Ovary (tissue), 9 donors: ENCODE results near the gene STX8. TPM values are rescaled to one million over a fixed set of nuclear protein-coding genes. Genes with fewer than 3 reads are reported as not detected.

ENCODE experiments used
- DNase-seq, 5 donors: peaks; one replicate each; pipeline ENCODE4 v3.0.0-alpha.2; 2019 to 2020
- H3K27ac ChIP-seq, 2 donors: fragments of 200-600 bp; one replicate each; pipeline versions ENCODE4 v1.5.1 to v1.8.0; 2019 to 2022
- H3K27me3 ChIP-seq: fragments of 200-600 bp; one replicate; pipeline ENCODE4 v1.8.0; 2022
- H3K36me3 ChIP-seq: fragments of 200-600 bp; sonication (generic); one replicate; pipeline ENCODE4 v1.5.1; 2019
- H3K4me1 ChIP-seq: one replicate; pipeline ENCODE4 v1.8.1; 2013; ENCODE audit warnings: mild to moderate bottlenecking, moderate library complexity; ENCODE audit not compliant: insufficient read depth
- H3K4me3 ChIP-seq: fragments of 200-600 bp; sonication (generic); one replicate; pipeline ENCODE4 v1.5.1; 2017
- H3K9me3 ChIP-seq, 2 donors: fragments of 200-600 bp in 1 of 2; sonication (generic) in 1 of 2; one replicate each; pipeline versions ENCODE4 v1.5.1 to v1.8.1; 2013 to 2019; ENCODE audit warnings: mild to moderate bottlenecking in 1 of 2, moderate library complexity in 1 of 2
- EP300 ChIP-seq: sonication (generic); formaldehyde crosslinking; IDR thresholded peaks from one replicate; pipeline ENCODE4 v1.6.1; 2017; ENCODE audit warnings: antibody characterized with exemption
- POLR2A ChIP-seq: fragments of 450-650 bp; IDR thresholded peaks from one replicate; pipeline ENCODE4 v1.6.1; 2017; ENCODE audit warnings: antibody characterized with exemption, mild to moderate bottlenecking, moderate library complexity
- WGBS, 3 donors: extraction: QIAGEN DNeasy Blood & Tissue Kit in 1 of 3; methylation state at CpG; one replicate each; pipeline versions ENCODE4 v1.1.5 to v1.1.7; 2013 to 2017; 5-methylcytosine and 5-hydroxymethylcytosine counted together
- intact Hi-C, 4 donors: fragments of 100-400 bp; cut with DNase I; formaldehyde crosslinking; loops; one replicate each; pipeline versions ENCODE4 v1.11.0 to v1.15.1; 2022 to 2023
- polyA plus RNA-seq, 2 donors: library from polyadenylated mRNA; stranded (reverse); fragments of 200-250 nt in 1 of 2; fragments of 350-450 nt in 1 of 2; fragmentation: Illumina TruSeq in 1 of 2; extraction: RNeasy Lipid Tissue Mini Kit (QIAGEN cat#74804) in 1 of 2; gene quantifications; one replicate each; pipeline ENCODE4 v1.2.3, GENCODE V29; 2013 to 2014
- total RNA-seq, 7 donors: library from RNA; depleted of rRNA in 2 of 7; stranded (reverse); fragments of >200 nt in 2 of 7; fragmentation: NEBNext Ultra II Directional in 3 of 7; extraction: Animal tissue kit (Norgen Biotek cat#: 25700) in 3 of 7; gene quantifications; one replicate each; pipeline versions ENCODE4 v1.1.0 to v1.2.4, GENCODE V29; 2016 to 2023
- TF ChIP-seq, protein P1 (sequence below), 3 donors: fragments of 450-650 bp in 2 of 3; fragments of 200-600 bp in 1 of 3; IDR thresholded peaks; one replicate each; pipeline versions ENCODE4 v1.5.1 to v1.8.0; 2016 to 2022; ENCODE audit warnings: antibody characterized with exemption in 3 of 3, mild to moderate bottlenecking in 1 of 3
- donor health status: DM: no; HTN: no; CAD: no; lungs with moderate emphysema.
- donor health status: DM: no; HTN: no; CAD: no.
- donor health status: Bipolar disorder and iron deficiency.
- donor health status: DM: yes; HTN: yes; CAD: no.
- donor health status: DM: no; HTN: no; CAD: no.
- donor health status: DM: yes; HTN: yes; CAD: no.

Gene STX8
- total and polyA plus RNA-seq, 9 donors, result 37.6 to 112 (median 53.8) TPM

DNA sequence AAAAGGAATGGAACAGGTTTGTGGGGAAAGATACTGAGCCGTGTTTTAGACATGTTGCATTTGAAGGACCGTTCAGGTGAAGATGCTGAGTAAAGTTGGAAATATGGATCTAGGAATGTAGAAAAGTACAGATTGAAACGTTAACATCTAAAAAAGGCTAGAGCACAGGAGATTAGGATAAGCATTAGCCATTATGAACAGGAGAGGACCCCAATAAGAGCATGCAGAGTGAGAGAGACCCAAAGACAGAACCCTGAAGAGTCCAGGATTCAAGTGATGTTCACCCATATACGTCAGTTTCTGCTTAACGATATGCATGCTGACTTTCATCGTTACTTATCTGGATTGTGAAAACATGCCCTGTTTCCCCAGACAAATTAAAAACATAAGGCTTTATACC lies 140.5 kb downstream of the STX8 start:
- Histone ChIP-seq H3K4me1 (peaks cover 6% of the 10 kb centered on the region), H3K4me3 (no peak overlapping the region), H3K9me3 (no peaks in the 10 kb centered on the region), H3K27ac (no peak overlapping the region), H3K36me3 (no peaks in the 10 kb centered on the region), H3K27me3 (no peaks in the 10 kb centered on the region)
- DNase-seq, result no peak
- TF ChIP-seq EP300, result no peak
- TF ChIP-seq, protein P1, sequence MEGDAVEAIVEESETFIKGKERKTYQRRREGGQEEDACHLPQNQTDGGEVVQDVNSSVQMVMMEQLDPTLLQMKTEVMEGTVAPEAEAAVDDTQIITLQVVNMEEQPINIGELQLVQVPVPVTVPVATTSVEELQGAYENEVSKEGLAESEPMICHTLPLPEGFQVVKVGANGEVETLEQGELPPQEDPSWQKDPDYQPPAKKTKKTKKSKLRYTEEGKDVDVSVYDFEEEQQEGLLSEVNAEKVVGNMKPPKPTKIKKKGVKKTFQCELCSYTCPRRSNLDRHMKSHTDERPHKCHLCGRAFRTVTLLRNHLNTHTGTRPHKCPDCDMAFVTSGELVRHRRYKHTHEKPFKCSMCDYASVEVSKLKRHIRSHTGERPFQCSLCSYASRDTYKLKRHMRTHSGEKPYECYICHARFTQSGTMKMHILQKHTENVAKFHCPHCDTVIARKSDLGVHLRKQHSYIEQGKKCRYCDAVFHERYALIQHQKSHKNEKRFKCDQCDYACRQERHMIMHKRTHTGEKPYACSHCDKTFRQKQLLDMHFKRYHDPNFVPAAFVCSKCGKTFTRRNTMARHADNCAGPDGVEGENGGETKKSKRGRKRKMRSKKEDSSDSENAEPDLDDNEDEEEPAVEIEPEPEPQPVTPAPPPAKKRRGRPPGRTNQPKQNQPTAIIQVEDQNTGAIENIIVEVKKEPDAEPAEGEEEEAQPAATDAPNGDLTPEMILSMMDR (IDR thresholded peaks at IDR 0.05), result no peak
- WGBS, 3 donors, result 86 to 94% (median 87%) methylated on average over 6 of the region's 6 CpGs
- intact Hi-C loops, result no loop called here

DNA sequence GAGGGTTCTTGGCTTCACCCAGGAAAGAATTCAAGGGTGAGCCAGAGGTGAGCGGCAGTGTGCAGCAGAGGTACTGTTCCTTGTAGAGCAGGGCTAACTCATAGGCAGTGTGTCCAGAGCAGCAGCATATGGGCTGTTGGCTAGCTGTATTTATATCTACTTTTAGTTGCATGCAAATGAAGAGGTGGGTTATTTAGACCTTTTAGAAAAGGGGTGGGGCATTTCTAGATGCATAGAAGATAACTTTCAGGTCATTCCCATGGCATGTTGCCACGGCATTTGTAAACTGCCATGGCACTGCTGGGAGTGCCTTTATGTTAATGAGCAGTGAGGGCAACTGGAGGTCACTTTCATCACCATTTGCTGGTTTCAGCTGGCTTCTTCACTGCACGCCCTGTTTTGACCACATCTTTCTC lies 141.0 kb downstream of the STX8 start:
- Histone ChIP-seq H3K4me3 (no peak overlapping the region), H3K9me3 (no peaks in the 10 kb centered on the region), H3K4me1 (peaks cover 6% of the 10 kb centered on the region), H3K36me3 (no peaks in the 10 kb centered on the region), H3K27ac (no peak overlapping the region), H3K27me3 (no peaks in the 10 kb centered on the region)
- TF ChIP-seq, protein P1 (IDR thresholded peaks at IDR 0.05), result no peak
- TF ChIP-seq EP300, result no peak
- TF ChIP-seq POLR2A, result no peak
- WGBS, 3 donors, result 93 to 96% (median 96%) methylated on average over 3 of the region's 3 CpGs
- no peak for DNase-seq
- intact Hi-C loops, result no loop called here

- Histone ChIP-seq H3K36me3 (no peaks in the 10 kb centered on the region), H3K4me3 (no peak overlapping the region), H3K4me1 (peaks cover 6% of the 10 kb centered on the region), H3K27me3 (no peaks in the 10 kb centered on the region), H3K9me3 (no peaks in the 10 kb centered on the region), H3K27ac (peak overlapping the region; percentile 6 to 67)
- intact Hi-C loops, result no loop called here
- DNase-seq, result no peak
- 71 to 72% (median 71%) methylated on average over 7 of the region's 7 CpGs for WGBS, 3 donors
- TF ChIP-seq EP300, result no peak
- TF ChIP-seq POLR2A, result no peak
- TF ChIP-seq, protein P1 (IDR thresholded peaks at IDR 0.05), result no peak
Observed at GRCh38 chr17:9432934-9433421, 142.6 kb downstream of the STX8 start.

DNA sequence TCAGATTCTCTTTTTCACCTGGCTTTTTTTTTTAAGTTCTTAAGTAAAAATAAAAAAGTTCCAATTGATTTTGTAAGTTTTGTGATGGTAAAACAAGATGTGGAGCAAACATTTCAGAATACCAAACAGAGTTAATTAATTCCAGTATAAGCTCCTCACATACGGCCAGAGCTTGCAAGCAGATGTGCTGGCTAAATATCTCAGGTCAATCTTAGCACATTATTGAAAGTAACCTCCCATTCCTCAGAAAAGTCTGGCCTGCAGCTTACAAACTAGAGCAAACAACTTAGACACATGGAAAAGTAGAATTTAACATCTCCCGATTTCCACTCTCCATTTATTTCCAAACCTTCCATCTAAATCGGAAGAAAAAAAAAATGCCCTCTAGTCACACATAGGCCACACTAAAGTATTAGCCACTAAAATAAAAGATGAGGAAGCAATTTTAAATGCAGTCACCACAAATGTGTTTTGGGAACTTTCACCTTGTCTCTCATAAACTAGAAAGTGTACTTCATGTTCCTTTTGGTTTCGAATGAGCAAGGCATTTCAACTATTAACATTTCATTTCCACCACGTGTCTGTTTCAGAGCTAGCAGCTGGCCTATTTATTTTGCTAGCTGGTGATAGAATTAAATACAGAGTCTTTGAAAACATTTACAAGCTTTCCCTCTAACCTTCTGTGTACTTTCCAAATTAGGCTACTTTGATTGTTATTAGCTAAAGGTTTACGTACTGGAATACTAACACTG lies 143.3 kb downstream of the STX8 start:
- Histone ChIP-seq H3K27ac (peak overlapping the region in 1 of 2 donors; percentile 67), H3K27me3 (no peaks in the 10 kb centered on the region), H3K4me1 (peaks cover 6% of the 10 kb centered on the region), H3K4me3 (no peak overlapping the region), H3K9me3 (no peaks in the 10 kb centered on the region), H3K36me3 (no peaks in the 10 kb centered on the region)
- intact Hi-C loops, result no loop called here
- no peak for DNase-seq
- 14 to 23% (median 19%) methylated on average over 6 of the region's 6 CpGs for WGBS, 3 donors
- TF ChIP-seq EP300 (no peak), POLR2A (no peak)
- TF ChIP-seq, protein P1 (IDR thresholded peaks at IDR 0.05), result no peak
